NCI-H748 (cell line): ENCODE measurements around the gene NIT1.

Experiments
- DNase-seq: peaks from one replicate; lab custom pipeline; 2025; ENCODE audit not compliant: unreplicated experiment; lab: John Stamatoyannopoulos, UW

The NIT1 gene, protein sequence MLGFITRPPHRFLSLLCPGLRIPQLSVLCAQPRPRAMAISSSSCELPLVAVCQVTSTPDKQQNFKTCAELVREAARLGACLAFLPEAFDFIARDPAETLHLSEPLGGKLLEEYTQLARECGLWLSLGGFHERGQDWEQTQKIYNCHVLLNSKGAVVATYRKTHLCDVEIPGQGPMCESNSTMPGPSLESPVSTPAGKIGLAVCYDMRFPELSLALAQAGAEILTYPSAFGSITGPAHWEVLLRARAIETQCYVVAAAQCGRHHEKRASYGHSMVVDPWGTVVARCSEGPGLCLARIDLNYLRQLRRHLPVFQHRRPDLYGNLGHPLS

DNA sequence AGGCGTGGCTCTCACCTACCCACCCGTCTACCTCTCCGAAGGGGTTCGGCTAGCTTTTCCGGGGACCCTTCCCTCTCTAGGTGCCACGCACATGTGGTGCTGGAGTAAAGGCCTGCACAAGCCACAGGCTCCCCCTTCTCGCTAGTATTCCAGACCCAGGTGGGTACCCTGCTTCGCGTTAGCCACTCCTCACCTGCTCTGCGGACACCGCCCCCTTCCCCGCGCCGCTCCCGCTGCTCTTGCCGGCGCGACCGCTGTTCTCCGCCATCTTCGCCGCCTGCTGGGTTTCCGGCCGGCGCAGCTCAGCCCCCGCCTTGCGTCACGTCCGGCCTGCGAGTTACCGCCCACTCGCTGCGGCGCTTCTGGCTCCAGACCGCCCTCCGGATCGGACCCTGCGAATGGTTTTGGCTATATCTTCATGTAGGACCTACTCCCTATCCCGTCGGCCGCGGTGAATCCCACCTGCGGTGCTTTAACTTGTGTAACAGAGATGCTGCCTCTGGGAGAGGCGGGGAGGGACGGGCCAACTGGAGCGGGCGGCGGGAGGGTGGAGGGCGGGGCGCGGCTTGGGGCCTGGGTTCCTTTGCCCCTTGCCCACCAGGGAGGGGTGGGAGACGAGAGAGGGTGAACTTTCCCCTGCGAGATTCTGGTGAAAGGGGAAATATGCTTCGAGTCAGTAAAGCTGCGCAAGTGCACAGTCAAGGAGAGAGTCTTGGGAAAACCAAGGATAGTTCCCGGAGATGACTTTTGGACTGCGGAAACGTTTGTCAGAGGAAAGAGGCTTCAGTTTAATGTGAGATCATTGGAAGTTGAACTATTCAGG, at the start of gene NIT1, which contains the start of gene PFDN2:
Gene NIT1 (plus strand): TSS at position 347 of the 823 bp plus-strand sequence. CDS start 72 bp downstream, at position 419.
Gene PFDN2 (minus strand): TSS at position 279 of the 823 bp plus-strand sequence. CDS start 11 bp downstream, at position 268.
- peak; percentile 88 for DNase-seq

DNA sequence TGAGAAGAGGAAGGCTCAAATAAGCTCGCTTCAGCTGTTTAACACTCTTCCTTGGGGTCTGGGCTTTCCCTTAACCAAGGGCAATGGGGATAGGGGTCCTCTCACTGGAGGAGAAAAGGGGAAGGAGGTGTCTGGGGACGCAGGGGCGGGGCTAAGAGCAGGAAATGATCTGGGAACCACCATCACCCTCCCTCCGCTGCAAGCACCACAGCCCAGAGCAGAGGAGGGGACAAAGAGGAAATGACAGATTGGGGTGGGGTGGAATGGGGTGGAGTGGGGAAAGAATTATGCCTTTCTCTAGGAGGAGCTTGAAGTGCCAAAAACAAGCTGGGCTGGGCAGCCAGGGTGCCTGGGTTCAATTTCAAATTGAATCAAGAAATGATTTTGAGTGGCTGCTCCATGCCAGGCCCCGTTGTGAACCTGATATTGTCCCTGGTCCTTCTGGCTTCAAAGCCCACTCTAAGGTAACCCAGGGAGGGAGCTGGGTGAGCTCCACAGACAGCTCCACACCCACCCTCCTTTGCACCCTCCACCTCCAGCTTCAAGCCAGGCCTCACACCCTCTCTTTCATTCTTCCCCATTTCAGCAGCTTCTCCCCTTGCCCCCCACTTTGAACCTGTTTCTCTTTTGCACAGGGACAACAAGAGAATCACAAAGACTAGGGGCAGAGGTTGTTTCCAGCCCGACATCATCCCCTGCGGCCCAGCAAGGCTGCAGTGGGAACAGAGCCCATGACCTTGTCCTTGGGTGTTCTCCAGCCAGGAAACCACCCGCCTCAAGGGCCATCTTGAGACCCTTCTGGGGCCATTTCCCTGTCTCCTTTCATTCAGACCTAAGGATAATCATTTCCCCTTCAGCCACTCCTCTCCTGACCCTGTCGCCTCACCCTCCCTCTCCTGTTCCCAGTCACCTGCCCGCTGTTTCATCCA, 49.3 kb upstream of the NIT1 start:
- no peak for DNase-seq

DNA sequence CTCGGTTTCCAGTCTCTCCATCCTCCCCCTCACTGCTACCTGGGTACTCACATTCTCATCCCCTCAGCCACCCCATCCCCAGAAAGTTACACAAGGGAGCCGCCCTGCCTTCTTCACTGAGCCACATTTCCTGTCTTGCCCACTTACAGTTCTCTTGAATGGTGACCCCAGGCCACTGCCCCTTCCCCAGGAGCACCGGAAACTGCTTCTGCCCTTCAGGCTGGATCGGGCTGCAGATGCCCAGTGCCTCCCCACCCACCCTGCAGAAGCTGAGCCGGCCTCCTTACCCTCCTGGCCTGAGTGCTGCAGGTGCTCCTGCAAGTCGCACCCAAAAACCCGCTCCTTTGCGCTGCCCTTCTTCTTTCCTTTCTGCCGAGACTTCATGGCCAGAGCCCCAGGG, 48.7 kb upstream of the NIT1 start:
- no peak for DNase-seq

DNA sequence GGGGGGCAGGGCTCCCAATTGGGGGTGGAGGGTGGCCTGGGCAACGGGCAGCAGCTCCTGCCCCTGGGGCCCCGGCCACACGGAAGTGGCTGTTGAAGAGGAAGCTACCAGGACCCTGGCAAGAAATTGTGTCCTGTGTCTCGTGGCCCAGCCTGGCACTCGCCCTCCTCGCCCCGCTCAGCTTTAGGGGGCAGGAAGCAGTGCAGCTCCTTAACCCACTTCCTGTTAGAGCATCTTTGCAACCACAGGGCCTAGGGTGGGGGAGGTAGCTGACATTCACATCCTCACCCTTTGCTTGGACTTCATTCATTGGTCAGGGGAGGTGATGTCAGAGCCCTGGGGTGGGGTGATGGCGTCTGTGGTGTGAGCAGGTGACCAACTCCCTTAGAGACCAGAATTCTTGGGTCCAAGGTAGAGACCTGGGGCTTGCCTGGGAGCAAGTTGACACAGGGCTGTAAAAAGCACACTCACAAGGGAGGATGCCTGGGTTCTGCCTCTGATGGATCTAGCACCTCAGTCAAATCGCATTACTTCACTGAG, 48.1 kb upstream of the NIT1 start, which contains the start of gene ARHGAP30:
Gene ARHGAP30 (minus strand): TSS at position 161 of the 540 bp plus-strand sequence. CDS start 267 bp downstream, outside the sequence.
- no peak for DNase-seq

DNA sequence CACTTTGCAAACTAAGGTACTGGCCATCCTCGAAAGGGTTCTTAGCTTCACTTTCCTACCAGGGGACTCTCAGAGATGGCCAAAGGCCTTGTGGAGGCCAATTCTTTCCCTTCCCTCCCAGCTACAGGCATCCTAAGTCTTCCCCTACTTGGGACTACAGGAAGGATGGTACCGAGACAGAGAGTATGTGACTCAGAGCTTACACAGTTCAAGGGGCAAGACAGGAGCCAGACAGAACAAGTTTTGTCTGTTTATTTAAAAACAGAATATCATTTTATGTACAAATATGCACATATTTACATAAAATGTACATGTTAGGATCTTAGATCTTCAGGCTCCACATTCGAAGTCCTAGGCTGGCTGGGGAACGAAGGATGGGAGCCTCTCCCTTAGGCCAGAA, 47.1 kb upstream of the NIT1 start:
- no peak for DNase-seq

DNA sequence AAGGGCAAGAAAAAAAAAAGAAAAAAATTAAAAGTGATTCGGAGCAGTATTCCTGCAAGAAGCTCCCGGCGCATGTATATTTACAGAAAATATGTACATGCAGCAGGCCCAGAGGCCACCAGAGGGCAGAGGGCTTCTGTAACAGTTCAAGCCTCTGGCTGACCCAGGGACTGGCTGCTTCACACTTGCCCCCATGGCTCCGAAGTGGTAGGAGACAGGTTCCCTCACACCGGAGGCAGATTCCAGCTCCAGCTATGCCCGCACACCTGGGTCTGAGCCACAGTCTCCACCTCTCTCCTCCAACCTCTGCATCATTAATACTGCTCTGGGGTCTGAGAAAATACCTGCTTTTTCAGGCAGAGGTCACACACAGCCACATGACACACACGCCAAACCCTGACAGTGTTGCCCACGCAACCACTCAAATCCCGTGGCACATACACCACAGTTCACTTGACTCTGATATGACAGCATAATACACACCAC, 46.0 kb upstream of the NIT1 start:
- DNase-seq, result no peak

DNA sequence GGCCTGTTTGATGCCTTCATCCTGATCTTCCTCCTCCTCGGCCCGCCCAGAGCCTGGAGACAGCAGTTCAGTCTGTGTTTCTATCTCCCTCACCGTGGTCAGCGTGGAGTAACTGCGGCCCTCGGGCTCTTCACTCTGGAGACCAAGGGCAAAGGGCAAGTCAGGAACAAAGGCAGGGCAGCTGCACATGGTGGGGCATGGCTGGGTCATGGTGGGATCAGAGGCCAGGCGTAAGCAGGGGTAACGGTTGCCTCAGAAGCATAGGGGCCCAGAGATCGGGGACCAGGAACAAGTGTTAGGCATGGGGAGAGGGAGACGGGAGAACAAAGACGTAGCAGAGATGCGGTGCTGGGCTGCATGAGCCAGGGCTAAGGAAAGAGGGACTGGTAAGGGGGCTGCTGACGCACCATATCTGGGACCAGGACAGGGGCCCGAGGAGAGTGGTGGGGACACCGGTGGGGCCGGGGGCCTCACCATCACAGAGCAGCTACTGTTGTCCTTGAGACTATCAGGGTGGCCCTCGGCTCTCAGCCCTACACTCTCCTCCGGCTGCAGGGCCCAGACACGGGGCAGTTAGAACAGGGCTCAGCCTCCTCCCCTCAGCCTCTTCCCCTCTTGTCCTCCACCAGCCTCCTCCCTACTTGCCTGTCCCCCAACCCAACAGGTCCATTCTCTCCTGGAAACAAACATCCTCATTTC, 45.0 kb upstream of the NIT1 start:
- no peak for DNase-seq

DNA sequence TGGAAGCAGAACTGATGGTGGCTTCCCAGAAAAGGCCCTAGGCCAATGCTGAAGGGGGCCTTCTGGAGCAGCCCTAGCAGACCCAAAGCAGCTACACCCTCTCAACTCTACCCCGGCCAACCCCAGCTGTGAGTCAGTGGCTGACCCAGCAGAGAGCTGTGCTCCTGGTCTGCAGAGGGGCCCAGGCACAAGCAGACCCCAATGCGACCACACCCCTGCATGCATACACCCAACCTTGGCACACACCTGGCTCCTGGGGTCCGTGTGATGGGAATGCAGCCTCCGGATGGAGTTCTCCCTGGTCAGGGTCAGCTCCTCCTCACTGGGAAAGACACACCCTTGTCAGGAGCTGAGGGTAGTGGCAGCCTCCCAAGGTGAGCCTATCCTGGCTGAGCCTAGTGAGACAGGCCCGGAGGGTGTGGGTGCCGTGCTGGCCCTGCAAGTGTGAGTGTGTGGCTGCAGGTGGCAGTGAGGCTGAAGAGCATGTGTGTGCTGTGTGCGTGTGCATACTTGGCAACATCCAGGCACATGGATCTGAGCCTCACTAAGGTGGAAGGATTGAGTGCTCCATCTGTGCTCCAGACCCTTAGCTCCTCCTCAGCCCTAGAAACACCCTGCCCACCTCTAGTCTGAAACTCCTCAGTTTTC, 44.3 kb upstream of the NIT1 start:
- DNase-seq, result no peak

DNA sequence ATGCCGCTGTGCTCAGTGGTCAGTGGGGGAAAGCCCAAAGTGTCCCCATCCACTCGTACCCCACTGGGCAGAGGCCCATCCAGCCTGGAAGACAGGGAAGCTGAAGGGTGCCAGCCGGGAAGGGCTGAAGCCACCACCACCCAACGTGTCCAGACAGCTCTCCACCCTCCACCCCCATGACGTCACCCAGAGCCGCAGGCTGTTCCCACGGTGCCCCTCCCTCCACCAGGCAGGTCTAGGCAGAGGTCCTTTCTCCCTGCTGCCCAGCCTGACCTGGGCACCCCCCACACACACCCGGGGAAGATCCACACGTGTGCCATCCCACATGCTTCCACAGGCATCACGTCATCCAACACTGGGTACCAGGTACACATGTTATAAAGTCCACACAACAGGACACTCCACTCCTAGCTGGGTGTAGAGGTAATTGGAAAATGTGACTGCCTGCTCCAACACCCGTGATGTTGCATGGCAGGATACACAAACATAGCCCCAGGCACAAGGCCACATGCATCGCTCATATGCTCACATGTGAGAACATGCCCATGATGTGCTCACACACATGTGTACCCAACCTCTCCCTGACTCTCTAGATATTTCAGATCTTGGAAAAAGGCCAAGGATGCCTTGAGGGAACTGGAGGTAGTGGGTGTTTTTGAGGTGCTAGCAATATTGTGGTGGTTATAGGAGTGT, 43.1 kb upstream of the NIT1 start:
- peak; percentile 15 for DNase-seq

DNA sequence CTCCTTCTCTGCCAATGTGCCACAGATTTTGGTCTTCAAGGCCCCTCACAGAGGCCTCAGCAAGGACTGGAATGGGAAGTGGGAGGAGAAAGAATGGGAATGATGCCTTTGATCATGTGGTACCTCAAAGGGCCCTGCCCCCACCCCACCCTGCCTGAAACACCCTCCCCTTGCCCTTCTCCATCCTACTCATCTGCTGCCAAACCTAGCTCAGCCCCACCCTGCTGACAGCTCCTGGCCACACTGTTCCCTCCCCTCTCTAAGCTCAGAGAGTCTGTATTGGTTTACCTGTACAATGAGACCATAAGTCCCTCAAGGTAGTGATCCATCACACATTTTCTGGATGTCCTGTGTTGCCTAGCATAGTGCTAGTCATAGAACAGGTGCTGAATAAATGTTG, 41.5 kb upstream of the NIT1 start:
- DNase-seq, result no peak

DNA sequence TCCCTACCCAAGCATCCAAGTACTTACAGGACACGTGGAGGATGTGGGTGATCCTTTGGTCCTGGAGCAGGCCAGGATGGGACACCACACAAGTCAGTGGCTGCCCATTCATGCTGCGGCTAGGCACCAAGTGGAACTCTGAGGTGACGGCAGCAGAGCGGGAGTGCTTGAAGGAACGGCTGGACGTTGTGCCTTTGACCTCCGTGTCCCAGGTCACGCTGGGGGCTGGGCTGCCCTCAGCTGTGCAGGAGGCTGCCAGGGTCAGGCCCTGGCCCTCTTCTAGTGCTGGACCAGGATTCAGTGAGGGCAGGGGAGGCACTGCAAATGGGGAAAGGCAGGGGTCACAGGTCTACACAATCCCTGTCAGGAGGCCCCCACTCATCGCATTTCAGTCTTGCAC, 40.5 kb upstream of the NIT1 start:
- DNase-seq, result no peak

DNA sequence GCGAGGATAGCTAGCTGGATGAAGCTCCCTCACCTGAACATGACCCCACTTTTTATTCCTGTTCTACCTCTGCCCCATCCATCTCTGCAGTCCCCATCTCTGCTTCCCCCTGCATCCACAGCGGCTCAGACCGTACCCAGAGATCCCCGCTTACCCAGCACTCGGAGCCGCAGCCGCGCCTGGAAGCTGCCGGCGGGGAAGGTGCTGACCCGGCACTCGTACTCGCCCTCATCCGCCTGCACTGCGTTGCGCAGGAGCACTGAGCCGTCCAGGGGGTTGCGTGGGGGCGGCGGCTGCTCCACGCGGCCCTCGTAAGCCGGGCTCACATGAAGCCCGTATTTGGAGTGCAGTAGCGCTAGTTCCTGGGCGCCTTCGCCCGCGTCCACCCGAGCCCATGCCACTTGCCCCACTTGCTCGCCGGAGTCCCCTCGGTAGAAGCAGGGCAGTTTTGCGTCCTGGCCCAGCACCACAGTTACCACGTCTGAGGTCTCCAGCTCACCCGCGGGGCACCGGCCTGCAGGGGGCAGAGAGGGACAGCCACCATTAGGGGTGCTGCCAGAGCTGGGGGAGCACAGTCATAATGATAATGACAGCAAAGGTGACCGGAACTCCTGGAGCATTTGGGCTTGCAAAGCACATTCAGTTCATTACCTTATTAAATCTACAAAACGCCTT, 38.3 kb upstream of the NIT1 start:
- no peak for DNase-seq

DNA sequence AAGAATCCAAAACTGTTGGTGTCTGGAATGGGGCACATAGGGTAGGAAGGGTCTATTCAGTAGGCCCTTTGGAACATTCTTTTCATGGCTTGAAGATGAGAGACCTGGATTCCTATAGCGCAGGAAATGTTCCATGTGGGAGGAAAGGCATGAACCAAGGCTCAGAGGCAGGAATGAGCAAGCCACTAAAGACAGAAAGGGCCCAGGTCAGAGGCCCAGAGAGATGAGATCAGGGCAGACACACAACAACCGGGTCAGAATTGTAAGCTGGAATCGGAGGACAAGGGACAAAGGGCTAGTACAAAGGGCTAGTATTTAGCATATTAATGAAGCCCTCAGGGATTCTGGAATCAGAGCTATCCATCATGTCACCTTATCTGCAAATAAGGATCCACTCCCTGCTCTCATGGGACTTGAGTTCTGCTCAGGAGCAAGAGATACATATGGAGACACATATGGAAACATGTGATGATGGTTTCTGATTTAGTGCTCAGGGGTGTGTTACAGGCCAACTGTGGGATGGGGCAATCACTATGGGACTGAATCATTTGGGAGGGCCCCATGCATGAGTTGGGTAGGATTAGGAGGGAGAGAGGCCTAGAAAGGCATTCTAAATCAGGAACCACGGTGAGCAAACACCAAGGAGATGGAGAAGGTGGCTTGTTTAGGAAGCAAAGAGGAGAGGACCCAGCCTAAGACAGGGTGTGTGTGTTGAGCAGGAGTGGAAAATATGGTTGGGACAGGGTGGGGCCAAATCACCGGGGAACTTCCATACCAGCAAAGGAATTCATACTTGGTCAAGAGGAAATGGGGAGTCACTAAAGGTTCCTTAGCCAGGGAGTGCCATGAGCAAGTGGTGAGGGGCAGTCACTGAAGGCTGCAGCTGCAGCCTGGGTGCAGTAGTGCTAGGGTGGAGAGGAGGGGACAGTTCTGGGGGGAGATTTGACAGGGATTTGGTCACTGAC, 37.2 kb upstream of the NIT1 start:
- DNase-seq, result no peak

DNA sequence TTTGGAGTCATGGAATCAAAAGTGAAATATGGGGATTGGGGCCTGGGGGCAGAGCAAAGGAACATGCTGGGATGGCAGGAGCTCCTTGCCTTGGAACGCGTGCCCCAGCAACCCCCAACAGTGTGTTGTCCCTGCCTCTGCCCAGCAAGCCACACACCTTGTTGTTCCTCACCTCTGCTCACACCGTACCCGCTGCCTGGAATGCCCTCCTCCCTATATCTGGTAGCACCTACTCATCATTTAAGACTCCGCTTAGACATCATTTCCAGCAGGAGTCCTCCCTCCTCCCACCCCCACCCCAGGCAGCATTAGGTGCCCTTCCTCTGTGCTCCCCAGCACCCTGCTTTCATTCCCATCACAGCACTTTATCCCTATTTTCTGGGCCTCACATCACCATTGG, 36.4 kb upstream of the NIT1 start:
- no peak for DNase-seq

DNA sequence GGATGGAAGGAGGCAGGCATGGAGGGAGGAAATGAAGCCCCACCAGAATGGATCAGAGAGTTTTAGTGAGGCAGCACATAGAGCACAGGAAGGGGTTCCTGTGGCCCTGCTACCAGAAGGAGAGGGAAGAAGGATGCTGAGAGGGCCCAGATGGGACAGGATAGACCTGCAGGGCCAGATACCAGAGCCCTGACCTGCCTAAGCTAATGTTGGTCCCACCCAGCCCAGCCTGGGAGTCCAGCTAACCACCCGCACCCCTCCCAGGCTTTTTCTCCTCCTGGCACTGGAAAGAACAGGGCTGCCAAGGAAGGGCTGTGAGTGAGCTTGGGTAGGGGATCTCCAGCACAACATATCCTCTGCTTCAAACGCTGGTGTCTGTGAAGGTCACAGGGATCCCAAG, 35.4 kb upstream of the NIT1 start:
- DNase-seq, result no peak

DNA sequence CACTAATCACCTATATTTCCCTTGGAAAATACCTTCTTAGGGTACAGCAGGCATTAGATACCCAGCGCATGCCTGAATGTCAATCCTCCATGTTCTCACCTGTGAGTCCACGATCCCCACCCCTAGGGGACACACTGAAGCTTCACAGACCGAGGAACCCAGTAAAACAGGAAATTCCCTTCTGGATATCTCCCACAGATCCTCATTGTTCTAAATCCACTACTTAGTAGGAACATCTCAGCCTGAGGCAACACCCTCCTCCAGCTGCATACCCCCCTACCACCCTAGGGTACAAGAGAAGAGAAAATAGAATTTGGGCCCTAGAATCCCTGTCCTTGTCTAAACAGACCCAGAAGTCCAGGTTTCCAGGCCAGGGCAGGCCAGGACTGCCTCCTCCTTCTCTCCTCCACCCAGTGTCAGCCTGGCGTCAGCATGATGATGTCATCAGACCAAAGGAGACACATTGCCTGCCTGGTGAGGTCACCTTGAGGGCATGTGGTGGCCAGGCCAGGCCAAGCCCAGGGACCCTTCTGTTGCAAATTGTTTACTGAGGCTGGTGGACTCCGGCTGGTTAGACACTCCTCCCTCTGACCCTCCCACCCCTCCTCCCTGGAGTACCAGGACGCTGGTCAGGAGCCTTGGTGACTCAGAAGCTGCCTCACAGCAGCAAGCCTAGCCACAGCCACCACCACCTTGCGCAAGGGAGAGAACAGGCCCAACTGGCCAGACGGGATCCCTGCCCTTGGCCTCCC, 34.7 kb upstream of the NIT1 start:
- no peak for DNase-seq
